Epithelial cell of proximal tubule (primary cell): ENCODE data around the gene GMPR2. TPM values are rescaled to one million over a fixed set of nuclear protein-coding genes. Genes with fewer than 3 reads are reported as not detected.

ENCODE experiments used
- DNase-seq: peaks from one replicate; pipeline ENCODE4 v3.0.0-alpha.2; 2011; ENCODE audit warnings: low read depth
- H3K4me3 ChIP-seq: 2 replicates; pipeline ENCODE4 v1.5.1; 2011; ENCODE audit warnings: low read depth, mild to moderate bottlenecking, low read length
- total RNA-seq: library from RNA; depleted of rRNA; stranded (reverse); fragments of >200 nt; gene quantifications from 2 replicates; pipeline ENCODE4 v1.2.3, GENCODE V29; 2015
- TF ChIP-seq, protein P1 (sequence below): conservative IDR thresholded peaks from 2 replicates; pipeline ENCODE4 v1.5.1; 2012; ENCODE audit warnings: low read depth, mild to moderate bottlenecking, low read length

GMPR2 gene
- total RNA-seq, 1 donor from 2014 or later, result 136 TPM

DNA sequence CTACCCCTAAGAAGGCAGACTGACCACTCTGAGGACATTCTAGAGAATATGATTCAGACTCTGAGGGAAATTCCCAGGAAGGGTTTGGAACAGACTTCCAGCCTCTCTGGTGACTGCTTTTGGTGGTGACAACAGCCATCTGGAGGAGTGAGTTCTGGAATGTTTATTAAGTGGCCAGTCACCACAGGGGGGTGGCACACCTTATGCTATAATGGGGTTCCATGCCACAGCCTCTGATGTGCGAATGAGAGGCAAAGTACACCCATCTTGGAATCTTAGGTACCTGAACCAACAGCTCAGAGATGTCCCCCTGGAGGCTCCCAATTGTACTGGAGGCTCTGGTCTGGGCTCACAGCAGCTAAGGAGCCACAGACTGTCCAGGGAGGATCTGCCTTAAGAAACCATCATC is 19.2 kb downstream of the GMPR2 start:
- TF ChIP-seq, protein P1, sequence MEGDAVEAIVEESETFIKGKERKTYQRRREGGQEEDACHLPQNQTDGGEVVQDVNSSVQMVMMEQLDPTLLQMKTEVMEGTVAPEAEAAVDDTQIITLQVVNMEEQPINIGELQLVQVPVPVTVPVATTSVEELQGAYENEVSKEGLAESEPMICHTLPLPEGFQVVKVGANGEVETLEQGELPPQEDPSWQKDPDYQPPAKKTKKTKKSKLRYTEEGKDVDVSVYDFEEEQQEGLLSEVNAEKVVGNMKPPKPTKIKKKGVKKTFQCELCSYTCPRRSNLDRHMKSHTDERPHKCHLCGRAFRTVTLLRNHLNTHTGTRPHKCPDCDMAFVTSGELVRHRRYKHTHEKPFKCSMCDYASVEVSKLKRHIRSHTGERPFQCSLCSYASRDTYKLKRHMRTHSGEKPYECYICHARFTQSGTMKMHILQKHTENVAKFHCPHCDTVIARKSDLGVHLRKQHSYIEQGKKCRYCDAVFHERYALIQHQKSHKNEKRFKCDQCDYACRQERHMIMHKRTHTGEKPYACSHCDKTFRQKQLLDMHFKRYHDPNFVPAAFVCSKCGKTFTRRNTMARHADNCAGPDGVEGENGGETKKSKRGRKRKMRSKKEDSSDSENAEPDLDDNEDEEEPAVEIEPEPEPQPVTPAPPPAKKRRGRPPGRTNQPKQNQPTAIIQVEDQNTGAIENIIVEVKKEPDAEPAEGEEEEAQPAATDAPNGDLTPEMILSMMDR, result peak; percentile 15
- DNase-seq, result no peak
- H3K4me3 ChIP-seq, result no peak overlapping the region

DNA sequence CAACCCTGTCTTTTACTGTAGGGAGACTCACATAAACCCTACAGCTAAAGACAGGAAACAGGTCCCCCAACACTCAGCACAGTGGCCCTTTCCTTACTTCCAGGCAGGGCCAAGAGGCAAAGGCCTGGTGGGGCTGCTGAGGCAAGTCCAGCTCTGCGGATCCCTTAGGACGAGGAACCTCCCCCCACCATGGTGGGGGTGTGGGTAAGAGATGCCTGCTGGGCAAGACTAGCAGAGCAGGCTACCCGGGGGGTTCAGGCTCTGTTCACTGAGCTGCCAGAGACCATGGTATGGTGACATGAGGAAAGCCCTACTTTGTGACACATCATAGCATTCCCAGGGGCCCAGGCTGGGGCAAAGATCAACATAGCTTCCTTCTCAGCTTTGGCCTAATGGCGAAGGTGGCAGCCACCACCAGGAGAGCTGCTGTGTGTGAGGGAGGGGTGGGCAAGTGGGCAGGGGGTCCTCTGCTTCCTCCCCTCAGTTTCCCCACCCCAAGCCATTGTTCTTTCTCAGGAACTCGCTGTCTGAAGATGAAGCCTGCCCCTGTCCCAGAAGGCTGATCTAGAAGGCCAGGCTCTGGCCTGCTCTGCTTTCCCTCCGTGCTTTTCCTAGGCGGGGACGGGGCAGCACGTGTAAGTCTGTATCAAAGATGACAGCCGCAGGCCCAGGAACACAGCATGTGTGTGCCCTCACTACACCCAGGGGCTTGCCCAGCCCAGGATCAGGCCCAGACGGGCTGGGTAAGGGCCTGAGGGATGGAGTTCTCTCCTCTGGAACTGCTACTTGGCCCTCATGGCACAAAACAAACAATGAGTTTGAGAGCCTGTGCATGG is 19.8 kb downstream of the GMPR2 start:
- DNase-seq, result no peak
- TF ChIP-seq, protein P1, result no peak
- no peak overlapping the region for H3K4me3 ChIP-seq

DNA sequence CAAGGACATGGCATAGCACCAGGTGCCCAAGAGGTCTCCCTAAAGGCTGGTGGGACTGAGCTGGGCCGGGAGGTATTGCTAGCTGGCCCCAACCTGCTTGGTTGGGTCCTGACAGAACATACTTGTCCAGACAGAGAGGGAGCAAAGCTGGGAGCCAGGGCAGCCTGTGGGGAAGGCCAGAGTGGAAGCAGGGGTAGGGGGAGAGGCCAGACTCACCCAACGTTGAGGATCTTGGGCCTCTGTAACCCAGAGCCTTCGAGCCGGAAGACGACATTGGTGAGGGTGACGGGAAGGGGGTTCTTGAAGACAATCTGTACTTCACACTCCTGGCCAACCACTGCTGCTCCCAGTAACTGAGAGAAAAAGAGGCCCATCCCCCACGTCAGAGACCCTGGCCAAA is 21.2 kb downstream of the GMPR2 start:
- H3K4me3 ChIP-seq, result no peak overlapping the region
- TF ChIP-seq, protein P1, result no peak
- no peak for DNase-seq

DNA sequence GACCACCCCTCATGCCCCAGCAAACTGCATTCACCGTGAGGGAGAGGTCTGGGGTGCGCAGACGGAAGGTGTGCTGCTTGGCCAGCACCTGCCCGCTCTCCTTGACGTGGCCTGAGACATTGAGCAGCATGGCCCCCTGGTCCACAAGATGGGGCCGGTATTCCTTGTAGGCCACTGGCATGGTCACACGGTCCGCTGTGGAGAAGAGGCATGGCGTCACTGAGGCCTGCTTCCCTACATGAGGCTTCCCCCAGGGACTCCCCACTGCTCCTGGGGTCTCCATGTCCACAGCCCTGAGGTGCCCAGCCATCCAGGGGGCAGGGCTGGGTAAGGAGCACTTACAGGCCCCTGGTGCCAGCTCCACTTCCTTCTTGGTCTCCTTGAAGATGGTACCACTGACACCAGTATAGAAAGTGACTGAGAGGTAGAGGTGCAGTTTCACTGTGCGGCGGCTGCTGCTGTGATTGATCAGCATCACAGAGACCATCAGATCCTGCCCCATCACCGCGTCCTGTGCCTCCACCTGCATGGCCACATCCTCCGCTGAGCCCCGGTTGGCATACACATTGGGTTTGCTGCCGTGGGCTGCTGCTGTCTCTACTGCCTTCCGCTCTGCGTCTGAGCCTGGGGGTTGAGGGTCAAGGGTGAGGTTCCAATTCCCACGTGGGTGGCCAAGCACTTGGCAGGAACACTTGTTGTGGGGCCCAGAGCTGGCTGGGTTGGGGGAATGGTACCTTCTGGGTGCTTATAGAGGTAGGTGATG is 22.1 kb downstream of the GMPR2 start:
- TF ChIP-seq, protein P1, result no peak
- H3K4me3 ChIP-seq, result no peak overlapping the region
- DNase-seq, result no peak

DNA sequence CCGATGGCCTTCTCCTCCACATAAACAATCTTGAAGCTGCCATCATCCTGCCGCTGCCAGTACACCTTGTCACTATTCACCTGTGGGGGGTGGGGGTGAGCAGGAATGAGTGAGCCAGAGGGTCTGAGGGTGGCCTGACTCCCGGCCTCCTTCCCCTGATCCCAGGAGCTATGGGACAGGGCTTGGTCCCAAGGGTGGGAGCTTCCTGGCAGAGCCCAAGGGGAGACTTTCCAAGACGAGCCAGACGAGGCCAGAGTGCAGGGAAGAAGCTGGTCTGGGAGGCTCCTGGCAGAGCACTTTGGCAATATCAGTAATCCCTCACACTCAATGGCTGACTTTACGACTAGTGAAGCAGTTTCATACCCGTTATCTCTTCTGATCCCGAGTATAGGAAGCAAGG is 22.7 kb downstream of the GMPR2 start:
- no peak overlapping the region for H3K4me3 ChIP-seq
- DNase-seq, result no peak
- TF ChIP-seq, protein P1, result no peak

DNA sequence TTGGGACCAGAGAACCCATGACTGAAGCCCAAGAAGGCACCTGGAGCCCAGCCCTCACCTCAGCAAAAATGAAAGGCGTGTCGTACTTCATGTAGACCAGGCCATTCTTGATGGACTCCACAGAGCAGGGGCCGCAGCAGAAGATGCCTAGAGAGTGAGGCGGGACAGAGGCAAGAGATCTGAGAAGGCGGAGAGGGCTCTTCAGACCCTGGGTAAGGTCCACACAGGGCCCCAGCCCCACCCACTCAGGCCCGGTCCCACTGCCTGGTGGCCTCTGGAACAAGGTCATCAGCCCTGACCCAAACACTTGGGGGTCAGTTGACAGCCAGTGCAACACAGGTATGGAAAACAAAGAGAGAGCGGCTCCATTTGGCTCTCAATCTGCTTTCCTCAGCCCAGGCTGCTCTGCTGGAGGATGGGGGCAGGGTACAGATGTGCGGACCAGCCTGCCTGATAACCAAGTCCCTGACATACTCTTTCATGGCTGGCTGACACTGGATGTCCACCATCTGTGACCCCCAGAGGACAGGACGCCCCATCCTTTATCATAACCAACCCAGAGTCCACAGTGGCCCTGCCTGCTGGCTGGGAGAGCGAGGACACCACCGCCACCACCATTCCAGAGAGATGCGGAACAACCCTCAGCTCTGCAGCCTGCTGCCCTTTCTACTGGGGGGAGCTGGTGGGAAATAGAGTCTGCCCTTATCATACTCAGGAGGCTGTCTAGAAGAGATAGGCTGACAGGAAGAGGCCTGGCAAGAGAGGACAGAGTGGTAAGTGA is 23.4 kb downstream of the GMPR2 start:
- TF ChIP-seq, protein P1, result no peak
- no peak overlapping the region for H3K4me3 ChIP-seq
- DNase-seq, result no peak
